ENCODE data around the gene CCDC197.

The CCDC197 gene

GRCh38 chr14:94036313-94037167 lies 39.4 kb downstream of the CCDC197 start:
- H3K27ac ChIP-seq (ENCODE audit: low read length), result no peak overlapping the region
- no peaks in the 10 kb centered on the region for H3K4me1 ChIP-seq (ENCODE audit: control insufficient read depth, insufficient read depth, low read length)
- WGBS (ENCODE audit: insufficient coverage, insufficient read length), result 100% methylated on average over 1 of the region's 12 CpGs
- H3K36me3 ChIP-seq (ENCODE audit: control insufficient read depth, insufficient read depth, low read length), result no peaks in the 10 kb centered on the region
- no peaks in the 10 kb centered on the region for H3K27me3 ChIP-seq (ENCODE audit: control insufficient read depth, insufficient read depth, low read length)
- H3K9me3 ChIP-seq (ENCODE audit: control insufficient read depth, insufficient read depth, low read length), result no peaks in the 10 kb centered on the region
- DNase-seq (ENCODE audit: low read depth, low spot score), result peak; percentile 71
- H3K4me3 ChIP-seq (ENCODE audit: low read length), result no peak overlapping the region

GRCh38 chr14:94037954-94038353 lies 40.9 kb downstream of the CCDC197 start:
- no peak for DNase-seq (ENCODE audit: low read depth, low spot score)
- H3K9me3 ChIP-seq (ENCODE audit: control insufficient read depth, insufficient read depth, low read length), result no peaks in the 10 kb centered on the region
- no peaks in the 10 kb centered on the region for H3K4me1 ChIP-seq (ENCODE audit: control insufficient read depth, insufficient read depth, low read length)
- no peak overlapping the region for H3K27ac ChIP-seq (ENCODE audit: low read length)
- no peak overlapping the region for H3K4me3 ChIP-seq (ENCODE audit: low read length)
- no peaks in the 10 kb centered on the region for H3K36me3 ChIP-seq (ENCODE audit: control insufficient read depth, insufficient read depth, low read length)
- no CpG with 5 or more reads among the region's 9 CpGs for WGBS (ENCODE audit: insufficient coverage, insufficient read length)
- no peaks in the 10 kb centered on the region for H3K27me3 ChIP-seq (ENCODE audit: control insufficient read depth, insufficient read depth, low read length)

- Histone ChIP-seq H3K27me3 (ENCODE audit: control insufficient read depth, insufficient read depth, low read length) (no peaks in the 10 kb centered on the region), H3K4me3 (ENCODE audit: low read length) (no peak overlapping the region), H3K9me3 (ENCODE audit: control insufficient read depth, insufficient read depth, low read length) (no peaks in the 10 kb centered on the region), H3K27ac (ENCODE audit: low read length) (no peak overlapping the region), H3K4me1 (ENCODE audit: control insufficient read depth, insufficient read depth, low read length) (no peaks in the 10 kb centered on the region), H3K36me3 (ENCODE audit: control insufficient read depth, insufficient read depth, low read length) (0 out of 2 replicates have a peak, but pooled peaks cover under 1% of the 10 kb centered on the region)
- no peak for DNase-seq (ENCODE audit: low read depth, low spot score)
- WGBS (ENCODE audit: insufficient coverage, insufficient read length), result no CpG with 5 or more reads among the region's 7 CpGs
Measured at GRCh38 chr14:94038510-94038909, 41.4 kb downstream of the CCDC197 start.

GRCh38 chr14:94038921-94039629 lies 42.0 kb downstream of the CCDC197 start:
- no peak for DNase-seq (ENCODE audit: low read depth, low spot score)
- no CpG with 5 or more reads among the region's 11 CpGs for WGBS (ENCODE audit: insufficient coverage, insufficient read length)
- no peaks in the 10 kb centered on the region for H3K9me3 ChIP-seq (ENCODE audit: control insufficient read depth, insufficient read depth, low read length)
- H3K27ac ChIP-seq (ENCODE audit: low read length), result no peak overlapping the region
- H3K4me3 ChIP-seq (ENCODE audit: low read length), result no peak overlapping the region
- H3K4me1 ChIP-seq (ENCODE audit: control insufficient read depth, insufficient read depth, low read length), result no peaks in the 10 kb centered on the region
- H3K36me3 ChIP-seq (ENCODE audit: control insufficient read depth, insufficient read depth, low read length), result 0 out of 2 replicates have a peak, but pooled peaks cover 4% of the 10 kb centered on the region
- no peaks in the 10 kb centered on the region for H3K27me3 ChIP-seq (ENCODE audit: control insufficient read depth, insufficient read depth, low read length)

- Histone ChIP-seq H3K27ac (ENCODE audit: low read length) (no peak overlapping the region), H3K27me3 (ENCODE audit: control insufficient read depth, insufficient read depth, low read length) (no peaks in the 10 kb centered on the region), H3K36me3 (ENCODE audit: control insufficient read depth, insufficient read depth, low read length) (0 out of 2 replicates have a peak, but pooled peaks cover 10% of the 10 kb centered on the region), H3K9me3 (ENCODE audit: control insufficient read depth, insufficient read depth, low read length) (no peaks in the 10 kb centered on the region), H3K4me1 (ENCODE audit: control insufficient read depth, insufficient read depth, low read length) (no peaks in the 10 kb centered on the region), H3K4me3 (ENCODE audit: low read length) (no peak overlapping the region)
- no peak for DNase-seq (ENCODE audit: low read depth, low spot score)
- no CpG with 5 or more reads among the region's 5 CpGs for WGBS (ENCODE audit: insufficient coverage, insufficient read length)
Measured at GRCh38 chr14:94040247-94040646, 43.1 kb downstream of the CCDC197 start.

- WGBS (ENCODE audit: insufficient coverage, insufficient read length), result no CpG with 5 or more reads among the region's 13 CpGs
- Histone ChIP-seq H3K4me3 (ENCODE audit: low read length) (no peak overlapping the region), H3K4me1 (ENCODE audit: control insufficient read depth, insufficient read depth, low read length) (no peaks in the 10 kb centered on the region), H3K27me3 (ENCODE audit: control insufficient read depth, insufficient read depth, low read length) (no peaks in the 10 kb centered on the region), H3K27ac (ENCODE audit: low read length) (no peak overlapping the region), H3K36me3 (ENCODE audit: control insufficient read depth, insufficient read depth, low read length) (0 out of 2 replicates have a peak, but pooled peaks cover 10% of the 10 kb centered on the region), H3K9me3 (ENCODE audit: control insufficient read depth, insufficient read depth, low read length) (no peaks in the 10 kb centered on the region)
- DNase-seq (ENCODE audit: low read depth, low spot score), result no peak
Measured at GRCh38 chr14:94040796-94041195, 43.7 kb downstream of the CCDC197 start.

GRCh38 chr14:94041551-94042346 lies 44.6 kb downstream of the CCDC197 start:
- no CpG with 5 or more reads among the region's 18 CpGs for WGBS (ENCODE audit: insufficient coverage, insufficient read length)
- no peaks in the 10 kb centered on the region for H3K27me3 ChIP-seq (ENCODE audit: control insufficient read depth, insufficient read depth, low read length)
- H3K27ac ChIP-seq (ENCODE audit: low read length), result no peak overlapping the region
- H3K36me3 ChIP-seq (ENCODE audit: control insufficient read depth, insufficient read depth, low read length), result 0 out of 2 replicates have a peak, but pooled peaks cover 10% of the 10 kb centered on the region
- no peak for DNase-seq (ENCODE audit: low read depth, low spot score)
- H3K4me3 ChIP-seq (ENCODE audit: low read length), result no peak overlapping the region
- H3K4me1 ChIP-seq (ENCODE audit: control insufficient read depth, insufficient read depth, low read length), result no peaks in the 10 kb centered on the region
- no peaks in the 10 kb centered on the region for H3K9me3 ChIP-seq (ENCODE audit: control insufficient read depth, insufficient read depth, low read length)

GRCh38 chr14:94042433-94043091 lies 45.5 kb downstream of the CCDC197 start:
- Histone ChIP-seq H3K27me3 (ENCODE audit: control insufficient read depth, insufficient read depth, low read length) (no peaks in the 10 kb centered on the region), H3K4me3 (ENCODE audit: low read length) (no peak overlapping the region), H3K27ac (ENCODE audit: low read length) (no peak overlapping the region), H3K36me3 (ENCODE audit: control insufficient read depth, insufficient read depth, low read length) (0 out of 2 replicates have a peak, but pooled peaks cover 12% of the 10 kb centered on the region), H3K9me3 (ENCODE audit: control insufficient read depth, insufficient read depth, low read length) (no peaks in the 10 kb centered on the region), H3K4me1 (ENCODE audit: control insufficient read depth, insufficient read depth, low read length) (no peaks in the 10 kb centered on the region)
- no CpG with 5 or more reads among the region's 12 CpGs for WGBS (ENCODE audit: insufficient coverage, insufficient read length)
- DNase-seq (ENCODE audit: low read depth, low spot score), result no peak

GRCh38 chr14:94043111-94043755 lies 46.1 kb downstream of the CCDC197 start:
- no CpG with 5 or more reads among the region's 13 CpGs for WGBS (ENCODE audit: insufficient coverage, insufficient read length)
- Histone ChIP-seq H3K36me3 (ENCODE audit: control insufficient read depth, insufficient read depth, low read length) (0 out of 2 replicates have a peak, but pooled peaks cover 18% of the 10 kb centered on the region), H3K27ac (ENCODE audit: low read length) (no peak overlapping the region), H3K4me3 (ENCODE audit: low read length) (no peak overlapping the region), H3K27me3 (ENCODE audit: control insufficient read depth, insufficient read depth, low read length) (no peaks in the 10 kb centered on the region), H3K9me3 (ENCODE audit: control insufficient read depth, insufficient read depth, low read length) (no peaks in the 10 kb centered on the region), H3K4me1 (ENCODE audit: control insufficient read depth, insufficient read depth, low read length) (no peaks in the 10 kb centered on the region)
- DNase-seq (ENCODE audit: low read depth, low spot score), result no peak
